HepG2 (cell line): ENCODE data around the gene ZNF605. TPM values are rescaled to one million over a fixed set of nuclear protein-coding genes. Genes with fewer than 3 reads are reported as not detected.

Experiments
- CC2D1A ChIP-seq: sonication (generic); formaldehyde crosslinking; IDR thresholded peaks from 2 replicates; pipeline ENCODE4 v1.8.1; 2023; ENCODE audit warnings: mild to moderate bottlenecking, missing genetic modification reagents
- ELF1 ChIP-seq: sonication (generic); formaldehyde crosslinking; IDR thresholded peaks from 2 replicates; pipeline ENCODE4 v1.4.0; 2020; ENCODE audit warnings: missing genetic modification reagents
- FOXJ3 ChIP-seq: sonication (generic); formaldehyde crosslinking; IDR thresholded peaks from 2 replicates; pipeline ENCODE4 v1.4.0; 2020; ENCODE audit warnings: missing genetic modification reagents, mild to moderate bottlenecking, borderline replicate concordance
- MAZ ChIP-seq, 2 experiments: sonication (generic) in 1 of 2; formaldehyde crosslinking in 1 of 2; IDR thresholded peaks; 2 replicates each; pipeline versions ENCODE4 v1.5.0 to v1.6.1; 2012 to 2020; ENCODE audit warnings: low read depth in 2 of 2, mild to moderate bottlenecking in 2 of 2, borderline replicate concordance in 1 of 2, improper control_type of control experiment in 1 of 2, low read length in 1 of 2, missing genetic modification reagents in 1 of 2, moderate library complexity in 1 of 2
- MBD4 ChIP-seq: IDR thresholded peaks from 2 replicates; pipeline ENCODE4 v1.6.1; 2012; ENCODE audit warnings: low read length, inconsistent platforms, borderline replicate concordance
- NFIC ChIP-seq: IDR thresholded peaks from 2 replicates; pipeline ENCODE4 v1.6.1; 2012; ENCODE audit warnings: mild to moderate bottlenecking, low read length, inconsistent platforms
- NFKBIZ ChIP-seq: IDR thresholded peaks from 2 replicates; pipeline ENCODE4 v1.6.1; 2018; ENCODE audit warnings: missing genetic modification reagents, missing compliant biosample characterization
- NPAS2 ChIP-seq: sonication (generic); formaldehyde crosslinking; IDR thresholded peaks from 2 replicates; pipeline ENCODE4 v1.8.0; 2022; ENCODE audit warnings: mild to moderate bottlenecking, missing genetic modification reagents, borderline replicate concordance
- POLR2AphosphoS2 ChIP-seq: IDR thresholded peaks from 2 replicates; pipeline ENCODE4 v1.6.1; 2011; ENCODE audit warnings: low read depth, low read length, improper control_type of control experiment
- STAG1 ChIP-seq: sonication (generic); formaldehyde crosslinking; IDR thresholded peaks from 2 replicates; pipeline ENCODE4 v1.4.0; 2020; ENCODE audit warnings: missing genetic modification reagents
- ZFY ChIP-seq: sonication (generic); formaldehyde crosslinking; IDR thresholded peaks from 2 replicates; pipeline ENCODE4 v1.4.0; 2020; ENCODE audit warnings: missing genetic modification reagents
- ZMYM3 ChIP-seq: sonication (generic); formaldehyde crosslinking; IDR thresholded peaks from 2 replicates; pipeline ENCODE4 v1.5.1; 2020; ENCODE audit warnings: mild to moderate bottlenecking, missing genetic modification reagents
- ZNF263 ChIP-seq: sonication (generic); formaldehyde crosslinking; IDR thresholded peaks from 2 replicates; pipeline ENCODE4 v1.4.0; 2020; ENCODE audit warnings: missing genetic modification reagents
- ZNF430 ChIP-seq: sonication (generic); formaldehyde crosslinking; IDR thresholded peaks from 2 replicates; pipeline ENCODE4 v1.9.0; 2021; ENCODE audit warnings: mild to moderate bottlenecking, missing genetic modification reagents
- ZNF484 ChIP-seq: sonication (generic); formaldehyde crosslinking; IDR thresholded peaks from 2 replicates; pipeline ENCODE4 v1.5.1; 2020; ENCODE audit warnings: mild to moderate bottlenecking, low read depth, missing genetic modification reagents, borderline replicate concordance
- polyA plus RNA-seq, 8 experiments: library from polyadenylated mRNA; depleted of rRNA in 3 of 8; stranded (reverse) in 7 of 8; unstranded in 1 of 8; fragments of >200 nt; fragmentation: Illumina TruSeq in 4 of 8; extraction: Trizol in 4 of 8; gene quantifications; 2 replicates each; pipeline versions ENCODE4 v1.2.1 to v1.2.3, GENCODE V29; 2011 to 2016; ENCODE audit warnings: low read depth in 4 of 8, missing spikeins in 1 of 8, mixed read lengths in 1 of 8; ENCODE audit not compliant: insufficient read depth in 1 of 8
- total RNA-seq, 5 experiments: library from RNA; depleted of rRNA; stranded (reverse); fragments of >200 nt; fragmentation: Illumina TruSeq; extraction: Trizol; gene quantifications; 2 replicates each; pipeline ENCODE4 v1.2.3, GENCODE V29; 2016; ENCODE audit warnings: low read depth in 1 of 5
- TF ChIP-seq, protein P1 (sequence below): sonication (generic); formaldehyde crosslinking; IDR thresholded peaks from 2 replicates; pipeline ENCODE4 v1.9.0; 2021; ENCODE audit warnings: missing genetic modification reagents, mild to moderate bottlenecking, borderline replicate concordance
- TF ChIP-seq, protein P2 (sequence below): sonication (generic); formaldehyde crosslinking; IDR thresholded peaks from 2 replicates; pipeline ENCODE4 v1.4.0; 2020; ENCODE audit warnings: missing genetic modification reagents
- TF ChIP-seq, protein P3 (sequence below): sonication (generic); formaldehyde crosslinking; IDR thresholded peaks from 2 replicates; pipeline ENCODE4 v1.5.1; 2020; ENCODE audit warnings: missing genetic modification reagents, mild to moderate bottlenecking, borderline replicate concordance
- TF ChIP-seq, protein P4 (sequence below): sonication (generic); formaldehyde crosslinking; IDR thresholded peaks from 2 replicates; pipeline ENCODE4 v1.4.0; 2020; ENCODE audit warnings: missing genetic modification reagents
- TF ChIP-seq, protein P5 (sequence below): sonication (generic); formaldehyde crosslinking; IDR thresholded peaks from 2 replicates; pipeline ENCODE4 v1.4.0; 2020; ENCODE audit warnings: missing genetic modification reagents

Gene ZNF605
- total and polyA plus RNA-seq, 2 of the 13 experiments (the other 11 are each of a cell fraction or from before 2014, with no cell fraction given): 6.7 to 6.8 TPM

DNA sequence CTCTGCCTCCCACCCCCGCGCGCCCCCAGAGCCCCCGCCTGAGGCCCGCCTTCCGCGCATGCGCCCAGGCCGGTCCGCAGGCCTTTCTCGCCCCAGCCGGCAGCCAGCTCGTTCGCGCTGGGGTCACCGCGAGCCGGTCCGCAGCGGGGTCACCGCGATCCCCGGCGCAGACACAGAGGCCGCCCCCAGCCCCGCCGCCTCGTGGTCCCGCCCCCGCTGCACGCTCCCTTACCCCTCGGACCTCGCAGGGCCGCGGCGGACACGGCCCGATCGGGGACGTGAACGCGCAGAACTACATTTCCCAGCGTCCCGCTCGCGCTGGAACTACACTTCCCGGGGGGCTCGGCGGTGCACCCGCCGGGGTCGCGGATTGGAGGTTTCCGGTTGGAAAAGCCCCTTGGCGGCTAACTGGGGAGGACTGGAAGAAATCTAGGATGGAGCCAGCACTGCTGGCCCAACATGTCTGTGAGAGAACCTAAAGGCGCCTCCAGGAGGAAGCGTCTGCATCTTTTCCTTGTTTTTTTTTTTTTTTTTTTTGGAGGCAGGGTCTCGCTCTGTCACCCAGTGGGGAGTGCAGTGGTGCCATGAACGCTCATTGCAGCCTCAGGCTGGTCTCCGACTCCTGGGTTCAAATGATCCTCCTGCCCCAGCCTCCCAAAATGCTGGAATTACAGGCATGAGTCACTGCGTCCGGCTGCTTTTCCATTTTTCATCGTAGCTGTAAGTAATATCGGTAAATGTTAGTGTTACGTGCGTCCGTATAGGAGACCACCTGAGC, at the start of gene ZNF605 (continued):
- TF ChIP-seq ZNF430 (no peak), MAZ (IDR thresholded peaks at IDR 0.05; ENCODE audit: borderline replicate concordance, low read depth, low read length) (peak; percentile 71; the same call in 1 of the 2 replicates), MAZ (CRISPR knock-in tag; IDR thresholded peaks at IDR 0.05; ENCODE audit: low read depth) (peak; percentile 53; the same call in 1 of the 2 replicates), STAG1 (CRISPR knock-in tag) (no peak), FOXJ3 (CRISPR knock-in tag) (no peak), NFIC (no peak), ZMYM3 (CRISPR knock-in tag) (no peak), ZFY (CRISPR knock-in tag) (peak; percentile 99), ZNF263 (CRISPR knock-in tag) (peak; percentile 72), ELF1 (CRISPR knock-in tag) (peak; percentile 88), NFKBIZ (no peak), POLR2AphosphoS2 (no peak), CC2D1A (CRISPR knock-in tag) (no peak), MBD4 (no peak), ZNF484 (CRISPR knock-in tag) (no peak), NPAS2 (CRISPR knock-in tag) (no peak)
- TF ChIP-seq, protein P1, sequence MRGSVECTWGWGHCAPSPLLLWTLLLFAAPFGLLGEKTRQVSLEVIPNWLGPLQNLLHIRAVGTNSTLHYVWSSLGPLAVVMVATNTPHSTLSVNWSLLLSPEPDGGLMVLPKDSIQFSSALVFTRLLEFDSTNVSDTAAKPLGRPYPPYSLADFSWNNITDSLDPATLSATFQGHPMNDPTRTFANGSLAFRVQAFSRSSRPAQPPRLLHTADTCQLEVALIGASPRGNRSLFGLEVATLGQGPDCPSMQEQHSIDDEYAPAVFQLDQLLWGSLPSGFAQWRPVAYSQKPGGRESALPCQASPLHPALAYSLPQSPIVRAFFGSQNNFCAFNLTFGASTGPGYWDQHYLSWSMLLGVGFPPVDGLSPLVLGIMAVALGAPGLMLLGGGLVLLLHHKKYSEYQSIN: no peak
- TF ChIP-seq, protein P2, sequence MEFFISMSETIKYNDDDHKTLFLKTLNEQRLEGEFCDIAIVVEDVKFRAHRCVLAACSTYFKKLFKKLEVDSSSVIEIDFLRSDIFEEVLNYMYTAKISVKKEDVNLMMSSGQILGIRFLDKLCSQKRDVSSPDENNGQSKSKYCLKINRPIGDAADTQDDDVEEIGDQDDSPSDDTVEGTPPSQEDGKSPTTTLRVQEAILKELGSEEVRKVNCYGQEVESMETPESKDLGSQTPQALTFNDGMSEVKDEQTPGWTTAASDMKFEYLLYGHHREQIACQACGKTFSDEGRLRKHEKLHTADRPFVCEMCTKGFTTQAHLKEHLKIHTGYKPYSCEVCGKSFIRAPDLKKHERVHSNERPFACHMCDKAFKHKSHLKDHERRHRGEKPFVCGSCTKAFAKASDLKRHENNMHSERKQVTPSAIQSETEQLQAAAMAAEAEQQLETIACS: peak; percentile 91
- TF ChIP-seq, protein P3, sequence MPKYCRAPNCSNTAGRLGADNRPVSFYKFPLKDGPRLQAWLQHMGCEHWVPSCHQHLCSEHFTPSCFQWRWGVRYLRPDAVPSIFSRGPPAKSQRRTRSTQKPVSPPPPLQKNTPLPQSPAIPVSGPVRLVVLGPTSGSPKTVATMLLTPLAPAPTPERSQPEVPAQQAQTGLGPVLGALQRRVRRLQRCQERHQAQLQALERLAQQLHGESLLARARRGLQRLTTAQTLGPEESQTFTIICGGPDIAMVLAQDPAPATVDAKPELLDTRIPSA: no peak
- TF ChIP-seq, protein P4, sequence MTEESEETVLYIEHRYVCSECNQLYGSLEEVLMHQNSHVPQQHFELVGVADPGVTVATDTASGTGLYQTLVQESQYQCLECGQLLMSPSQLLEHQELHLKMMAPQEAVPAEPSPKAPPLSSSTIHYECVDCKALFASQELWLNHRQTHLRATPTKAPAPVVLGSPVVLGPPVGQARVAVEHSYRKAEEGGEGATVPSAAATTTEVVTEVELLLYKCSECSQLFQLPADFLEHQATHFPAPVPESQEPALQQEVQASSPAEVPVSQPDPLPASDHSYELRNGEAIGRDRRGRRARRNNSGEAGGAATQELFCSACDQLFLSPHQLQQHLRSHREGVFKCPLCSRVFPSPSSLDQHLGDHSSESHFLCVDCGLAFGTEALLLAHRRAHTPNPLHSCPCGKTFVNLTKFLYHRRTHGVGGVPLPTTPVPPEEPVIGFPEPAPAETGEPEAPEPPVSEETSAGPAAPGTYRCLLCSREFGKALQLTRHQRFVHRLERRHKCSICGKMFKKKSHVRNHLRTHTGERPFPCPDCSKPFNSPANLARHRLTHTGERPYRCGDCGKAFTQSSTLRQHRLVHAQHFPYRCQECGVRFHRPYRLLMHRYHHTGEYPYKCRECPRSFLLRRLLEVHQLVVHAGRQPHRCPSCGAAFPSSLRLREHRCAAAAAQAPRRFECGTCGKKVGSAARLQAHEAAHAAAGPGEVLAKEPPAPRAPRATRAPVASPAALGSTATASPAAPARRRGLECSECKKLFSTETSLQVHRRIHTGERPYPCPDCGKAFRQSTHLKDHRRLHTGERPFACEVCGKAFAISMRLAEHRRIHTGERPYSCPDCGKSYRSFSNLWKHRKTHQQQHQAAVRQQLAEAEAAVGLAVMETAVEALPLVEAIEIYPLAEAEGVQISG: peak; percentile 92
- TF ChIP-seq, protein P5, sequence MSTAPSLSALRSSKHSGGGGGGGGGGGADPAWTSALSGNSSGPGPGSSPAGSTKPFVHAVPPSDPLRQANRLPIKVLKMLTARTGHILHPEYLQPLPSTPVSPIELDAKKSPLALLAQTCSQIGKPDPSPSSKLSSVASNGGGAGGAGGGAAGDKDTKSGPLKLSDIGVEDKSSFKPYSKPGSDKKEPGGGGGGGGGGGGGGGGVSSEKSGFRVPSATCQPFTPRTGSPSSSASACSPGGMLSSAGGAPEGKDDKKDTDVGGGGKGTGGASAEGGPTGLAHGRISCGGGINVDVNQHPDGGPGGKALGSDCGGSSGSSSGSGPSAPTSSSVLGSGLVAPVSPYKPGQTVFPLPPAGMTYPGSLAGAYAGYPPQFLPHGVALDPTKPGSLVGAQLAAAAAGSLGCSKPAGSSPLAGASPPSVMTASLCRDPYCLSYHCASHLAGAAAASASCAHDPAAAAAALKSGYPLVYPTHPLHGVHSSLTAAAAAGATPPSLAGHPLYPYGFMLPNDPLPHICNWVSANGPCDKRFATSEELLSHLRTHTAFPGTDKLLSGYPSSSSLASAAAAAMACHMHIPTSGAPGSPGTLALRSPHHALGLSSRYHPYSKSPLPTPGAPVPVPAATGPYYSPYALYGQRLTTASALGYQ (CRISPR knock-in tag): no peak
